Activated CD4-positive, CD25-positive, alpha-beta regulatory T cell (primary cell): ENCODE data around the gene ZNF536.

Source experiments
- DNase-seq, 4 experiments: peaks; one replicate each; lab custom pipeline; 2025; lab: John Stamatoyannopoulos, UW

The ZNF536 gene

DNA sequence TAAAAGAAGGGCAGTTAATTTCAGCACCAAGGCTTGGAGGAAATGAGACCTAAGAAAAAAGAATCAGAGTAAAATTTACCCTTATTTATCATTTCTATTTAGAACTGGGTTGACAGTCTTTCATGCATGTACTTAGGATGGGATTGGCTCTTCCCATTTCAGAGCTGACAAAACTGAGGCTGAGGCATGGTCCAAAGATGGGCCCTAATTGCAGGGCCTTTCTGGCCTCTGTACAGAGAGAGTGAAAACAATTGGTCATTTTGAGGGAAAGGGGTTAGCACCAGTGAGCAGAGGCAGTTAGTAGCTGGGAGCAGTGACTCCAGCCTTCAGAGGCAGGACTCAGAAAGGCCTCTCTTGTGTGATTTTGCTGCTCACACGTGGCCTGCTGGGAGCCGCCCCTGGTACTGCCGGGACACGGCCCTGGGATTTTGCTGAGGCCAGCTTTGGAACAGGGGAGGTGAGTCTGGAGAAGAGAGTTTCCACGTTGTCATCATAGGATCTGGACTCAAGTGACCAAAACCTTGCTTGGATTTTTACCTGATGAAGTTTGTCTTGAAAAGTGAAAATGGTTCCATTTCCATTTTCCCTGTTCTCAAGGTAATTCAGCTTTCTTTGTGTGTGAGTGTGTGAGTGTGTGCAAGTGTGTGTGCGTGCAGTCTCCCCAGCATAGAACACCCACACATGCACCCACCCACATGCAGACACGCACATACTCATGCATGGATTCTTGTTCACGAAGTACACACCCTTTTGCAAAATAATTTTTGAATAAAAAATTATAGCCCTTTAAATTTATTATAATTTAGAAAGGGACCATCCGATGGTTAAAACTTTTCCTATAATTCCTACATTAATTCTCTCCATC lies at the start of gene ZNF536:
Gene ZNF536, plus strand, starts transcription at position 425 of the 865 bp plus-strand sequence. CDS start 71,179 bp downstream, outside the sequence.
- DNase-seq = no peak

DNA sequence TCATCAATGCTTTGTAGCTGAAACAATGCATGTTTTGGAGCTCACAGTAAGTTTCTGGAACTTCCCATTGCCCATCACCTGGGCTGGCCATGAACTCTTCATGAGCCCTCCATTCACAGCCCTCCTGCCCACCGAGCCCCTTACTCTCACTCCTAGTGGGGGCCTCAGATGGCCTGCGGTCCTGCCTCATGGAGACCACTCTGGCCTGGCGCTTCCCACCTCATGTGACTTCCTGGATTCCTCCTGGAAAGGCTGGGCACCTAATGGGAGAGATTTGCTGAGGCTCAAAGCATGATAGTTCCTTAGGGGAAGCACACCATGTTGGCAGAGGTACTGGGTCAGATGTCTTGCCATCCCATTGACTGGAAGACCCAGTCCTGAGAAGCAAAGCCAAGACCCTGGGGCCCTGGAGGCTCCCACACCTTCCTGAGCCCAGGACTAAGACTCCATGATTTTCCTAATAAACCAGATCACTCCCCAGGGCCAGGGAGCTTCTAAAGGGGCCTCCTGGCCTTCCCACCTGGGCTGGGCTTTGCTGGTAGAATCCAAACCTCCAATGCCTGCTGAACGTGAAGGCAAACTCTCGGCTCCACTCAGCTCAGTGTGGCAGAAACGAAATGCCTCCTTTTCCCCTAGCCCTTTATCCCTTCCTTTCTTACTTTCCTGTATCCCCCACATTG lies 49.4 kb upstream of the ZNF536 start:
- DNase-seq = no peak

GRCh38 chr19:30323904-30324303 lies 48.3 kb upstream of the ZNF536 start:
- DNase-seq = no peak

GRCh38 chr19:30324982-30325381 lies 47.2 kb upstream of the ZNF536 start:
- DNase-seq = no peak

DNA sequence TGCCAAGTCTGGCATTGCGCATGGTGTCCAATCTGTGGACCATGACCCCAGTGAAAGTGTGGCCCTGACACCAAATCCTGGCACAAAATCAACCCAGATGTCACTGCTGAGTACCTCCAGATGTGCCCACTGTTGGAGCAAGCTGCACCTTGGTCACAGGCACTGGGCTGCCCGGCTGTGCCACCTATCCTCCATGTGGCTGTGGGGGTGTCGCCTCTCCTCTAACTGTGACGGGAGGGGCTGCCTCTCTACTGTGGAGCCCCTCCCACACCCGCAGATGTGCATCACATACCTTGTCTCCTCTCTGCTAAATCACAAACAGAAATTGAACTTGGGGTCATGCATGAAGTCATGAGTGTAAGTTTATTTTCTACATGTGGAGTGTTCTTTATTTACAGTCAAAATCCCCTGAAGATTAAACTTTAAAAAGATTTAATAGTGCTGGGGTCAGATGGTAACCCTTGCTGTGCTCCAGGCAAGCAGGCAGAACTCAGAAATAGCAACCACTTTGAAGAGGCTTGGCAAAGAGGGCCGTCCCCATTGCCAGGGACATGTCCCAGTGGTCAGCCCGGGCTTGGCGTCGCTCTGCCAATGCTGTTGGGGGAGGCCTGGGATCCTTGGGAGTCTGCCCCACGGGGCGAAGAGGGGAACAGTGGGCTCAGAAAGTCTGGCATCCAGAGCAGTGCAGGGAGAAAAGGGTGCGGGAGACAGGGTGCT lies 46.4 kb upstream of the ZNF536 start:
- no peak for DNase-seq

DNA sequence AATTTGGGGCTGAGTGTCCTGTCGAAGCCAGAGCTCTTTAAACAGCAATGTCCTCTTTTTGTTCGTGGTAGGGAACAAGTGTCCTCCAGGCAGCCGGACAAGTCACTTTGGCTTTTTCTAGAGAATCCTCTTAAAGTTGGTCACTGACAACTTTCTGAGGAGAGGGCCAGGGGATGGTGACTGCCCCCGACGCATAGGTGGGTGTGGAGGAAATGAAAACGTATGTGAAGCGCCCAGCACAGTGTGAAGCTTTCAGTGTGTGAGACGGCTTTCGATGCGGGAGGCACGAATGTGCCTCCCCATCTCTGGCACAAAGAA lies 45.8 kb upstream of the ZNF536 start:
- no peak for DNase-seq

GRCh38 chr19:30327331-30327730 lies 44.9 kb upstream of the ZNF536 start:
- no peak for DNase-seq

DNA sequence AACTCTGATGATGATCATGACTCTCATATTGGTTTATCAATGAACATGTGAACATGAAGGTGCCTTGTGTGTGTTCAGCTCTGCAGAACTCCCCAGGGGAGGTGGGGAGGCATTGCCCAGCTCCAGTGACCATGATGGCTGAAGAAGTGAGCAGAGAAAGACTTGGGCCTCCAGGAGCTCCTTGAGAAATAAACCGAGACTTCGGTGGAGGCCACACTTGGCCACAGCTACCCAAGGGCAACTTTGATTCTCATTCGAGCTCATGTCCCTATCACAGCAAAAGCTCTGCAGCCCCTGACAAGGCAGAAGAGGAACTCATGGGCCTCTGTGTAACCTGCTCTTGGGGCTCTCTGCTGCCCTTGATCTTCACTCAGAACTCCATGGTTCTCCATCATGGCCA lies 44.1 kb upstream of the ZNF536 start:
- no peak for DNase-seq

DNA sequence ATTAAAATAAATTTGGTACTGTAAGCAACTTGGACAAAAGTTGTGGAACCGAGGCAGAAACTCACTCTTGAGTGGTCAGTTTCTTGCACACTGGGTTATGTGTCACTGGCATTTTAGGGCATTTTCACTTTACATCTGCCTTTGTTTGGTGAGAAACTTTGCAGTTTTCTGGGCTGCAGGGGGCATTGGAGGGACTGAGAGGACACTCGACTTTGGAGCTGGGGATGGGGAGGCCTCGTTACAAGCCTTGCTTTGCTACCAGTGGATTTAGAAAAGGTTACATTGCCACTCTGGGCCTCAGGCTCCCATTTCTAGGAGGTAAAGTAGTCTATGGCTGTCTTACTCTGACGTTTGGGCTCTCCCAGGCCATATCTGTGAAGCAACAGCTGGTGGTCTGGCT lies 41.9 kb upstream of the ZNF536 start:
- no peak for DNase-seq

DNA sequence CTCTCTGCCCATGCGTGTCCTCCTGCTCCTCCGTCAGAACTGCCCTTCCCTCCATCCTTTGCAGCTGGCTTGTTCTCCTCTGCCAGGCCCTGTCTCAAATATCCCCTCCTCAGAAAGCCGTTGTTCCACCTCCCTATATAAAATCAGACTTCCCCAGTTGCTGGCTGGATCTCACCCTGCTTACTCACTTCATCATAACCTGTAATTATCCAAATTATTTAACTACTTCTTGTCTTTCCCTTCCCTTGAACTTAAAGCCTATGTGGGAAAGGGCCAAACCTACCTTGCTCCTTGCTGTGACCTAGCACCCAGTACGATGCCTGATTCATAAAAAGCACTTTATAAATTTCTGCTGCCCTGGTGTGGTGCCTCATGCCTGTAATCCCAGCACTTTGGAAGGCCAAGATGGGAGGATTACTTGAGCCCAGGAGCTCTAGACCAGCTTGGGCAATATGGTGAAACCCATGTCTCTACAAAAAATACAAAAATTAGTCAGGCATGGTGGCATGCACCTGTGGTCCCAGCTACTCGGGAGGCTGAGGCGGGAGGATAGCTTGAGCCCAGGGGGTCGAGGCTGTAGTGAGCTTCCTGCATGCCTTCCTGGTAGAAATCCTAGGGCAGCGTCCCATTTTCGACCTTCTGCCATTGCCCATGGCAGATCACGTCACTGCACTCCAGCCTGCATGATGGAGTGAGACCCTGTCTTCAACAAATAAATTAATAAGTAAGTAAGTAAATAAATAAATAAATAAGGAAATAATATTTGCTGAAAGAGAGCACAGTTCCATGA lies 39.5 kb upstream of the ZNF536 start:
- no peak for DNase-seq

GRCh38 chr19:30333291-30334065 lies 38.7 kb upstream of the ZNF536 start:
- no peak for DNase-seq

- no peak for DNase-seq
Measured at GRCh38 chr19:30334841-30335240, 37.3 kb upstream of the ZNF536 start.

GRCh38 chr19:30335306-30335886 lies 36.8 kb upstream of the ZNF536 start:
- DNase-seq = no peak

DNA sequence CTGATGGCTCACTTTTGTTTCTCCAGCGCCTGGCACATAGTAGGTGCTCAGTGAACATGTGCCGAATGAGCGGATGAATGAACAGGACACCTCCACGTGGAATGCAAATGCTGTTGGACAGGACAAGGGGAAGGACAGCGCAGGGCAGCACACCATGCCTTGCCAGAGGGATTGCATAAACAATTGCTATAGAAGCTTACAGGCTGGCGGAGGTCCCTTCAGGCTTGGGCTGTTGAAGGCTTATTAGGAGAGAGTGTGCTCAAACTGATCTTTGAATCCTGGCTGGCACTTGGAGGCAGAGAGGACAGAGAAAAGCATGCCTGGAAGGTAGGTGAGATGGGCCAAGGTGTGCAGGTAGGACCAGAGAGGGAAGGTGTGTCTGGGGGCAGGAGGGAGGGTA lies 35.9 kb upstream of the ZNF536 start:
- no peak for DNase-seq

DNA sequence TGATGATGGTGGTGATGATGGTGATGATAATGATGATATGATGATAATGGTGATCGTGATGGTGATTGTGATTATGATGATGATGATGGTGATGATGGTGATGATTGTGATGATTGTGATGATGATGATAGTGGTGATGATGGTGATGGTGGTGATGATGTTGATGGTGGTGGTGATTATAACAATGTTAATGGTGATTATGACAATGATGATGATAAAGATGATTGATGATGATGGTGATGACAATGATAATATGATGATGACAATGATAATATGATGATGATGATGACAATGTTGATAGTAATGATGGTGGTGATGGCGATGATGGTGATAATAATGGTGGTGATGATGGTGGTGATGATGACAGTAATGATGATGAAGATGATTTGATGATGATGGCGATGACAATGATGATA lies 34.1 kb upstream of the ZNF536 start:
- DNase-seq = no peak

- no peak for DNase-seq
Measured at GRCh38 chr19:30338878-30339623, 33.1 kb upstream of the ZNF536 start.

DNA sequence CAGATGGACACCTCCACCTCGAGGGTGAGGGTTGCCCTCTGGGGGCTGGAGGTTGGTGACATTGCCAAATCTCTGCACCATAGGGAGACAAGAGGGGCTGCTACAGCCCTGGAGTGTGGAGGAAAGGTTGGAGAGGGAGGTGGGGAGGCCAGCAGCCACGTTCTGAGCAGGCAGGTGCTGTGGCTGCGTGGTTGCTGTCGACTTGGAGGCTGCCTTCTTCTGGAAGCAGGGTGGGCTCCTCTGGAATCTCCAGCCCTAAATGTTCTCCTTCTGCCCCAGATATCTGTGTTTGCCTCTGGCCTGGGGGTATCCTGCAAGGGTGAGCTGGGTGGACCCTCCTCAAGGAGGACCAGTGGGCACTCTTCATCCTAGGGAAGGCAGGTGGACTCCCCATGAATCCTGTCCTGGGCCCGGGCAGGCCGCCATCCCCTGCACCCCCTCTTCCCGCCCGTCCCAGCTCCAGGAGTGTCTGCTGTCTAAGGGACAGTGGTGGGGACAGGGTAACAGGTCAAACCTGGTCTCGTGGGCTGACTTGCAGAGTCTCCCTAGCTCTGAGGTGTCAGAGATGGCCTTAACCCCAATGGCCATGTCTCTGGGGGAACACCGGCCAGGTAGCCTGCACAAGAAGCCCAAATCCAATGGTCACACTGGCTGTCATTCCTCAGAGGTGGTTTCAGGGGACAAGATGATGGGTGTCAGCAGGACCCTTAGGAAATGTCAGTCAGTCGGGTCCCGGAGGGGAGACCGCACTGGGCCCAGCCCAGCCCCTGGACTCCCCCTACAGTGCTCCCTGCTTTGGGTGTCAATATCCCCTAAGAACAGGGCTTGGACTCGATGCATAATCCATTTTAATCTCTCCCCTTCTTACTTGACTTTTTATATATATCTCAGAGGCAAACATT lies 32.3 kb upstream of the ZNF536 start:
- no peak for DNase-seq

DNA sequence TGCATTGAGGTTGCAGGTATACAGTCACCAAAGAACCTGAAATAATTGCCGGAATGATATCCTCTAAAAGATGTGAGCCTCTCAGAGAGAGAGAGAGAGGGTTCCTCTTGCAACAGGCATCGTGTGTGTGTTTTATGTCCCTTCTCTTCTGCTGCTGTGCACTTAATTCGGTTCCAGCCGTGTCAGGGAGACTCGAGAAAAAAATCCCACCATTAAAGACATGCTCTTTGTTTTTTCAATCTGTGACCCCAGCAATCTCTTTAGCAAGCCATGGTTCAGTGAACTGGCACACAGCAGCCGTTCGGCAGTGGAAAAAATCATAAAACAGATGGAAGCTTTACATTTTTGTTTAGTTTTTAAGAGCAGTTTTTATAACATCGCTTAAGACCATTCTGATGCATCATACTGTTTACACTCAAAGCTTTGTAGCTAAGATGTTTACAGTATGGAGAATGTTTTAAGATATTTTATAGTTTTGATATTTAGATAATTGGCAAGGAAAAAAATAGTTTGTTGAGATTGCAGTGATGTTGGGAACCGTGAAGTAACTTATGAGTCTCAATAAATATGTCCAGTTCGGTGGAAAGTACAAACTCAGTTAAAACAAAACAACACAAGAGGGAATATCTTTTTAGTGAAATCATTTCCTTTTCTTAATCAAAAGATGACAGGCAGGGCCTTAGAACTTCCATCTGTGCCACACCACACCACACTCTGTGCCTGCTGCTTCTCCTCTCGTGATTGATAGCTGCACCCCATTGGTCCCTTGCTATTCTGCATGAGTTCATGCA lies 31.2 kb upstream of the ZNF536 start:
- no peak for DNase-seq
